Prostate gland (tissue), 2 donors: ENCODE data around the gene MSANTD2.
"Not testable (repeated sequence)": the region's sequence is repeated elsewhere in the genome, so short reads cannot be mapped to it uniquely, and the experiment has no call there.

Experiments
- CTCF ChIP-seq, 4 experiments: fragments of 200-600 bp in 2 of 4; fragments of 450-650 bp in 2 of 4; sonication (generic) in 2 of 4; IDR thresholded peaks; 1 replicate in 3 of 4; 2 replicates in 1 of 4; pipeline ENCODE4 v1.5.1; 2016 to 2019; ENCODE audit warnings: antibody characterized with exemption in 4 of 4, mild to moderate bottlenecking in 2 of 4, moderate library complexity in 2 of 4
- POLR2A ChIP-seq: fragments of 450-650 bp; IDR thresholded peaks from one replicate; pipeline ENCODE4 v1.6.1; 2016; ENCODE audit warnings: antibody characterized with exemption, mild to moderate bottlenecking

DNA sequence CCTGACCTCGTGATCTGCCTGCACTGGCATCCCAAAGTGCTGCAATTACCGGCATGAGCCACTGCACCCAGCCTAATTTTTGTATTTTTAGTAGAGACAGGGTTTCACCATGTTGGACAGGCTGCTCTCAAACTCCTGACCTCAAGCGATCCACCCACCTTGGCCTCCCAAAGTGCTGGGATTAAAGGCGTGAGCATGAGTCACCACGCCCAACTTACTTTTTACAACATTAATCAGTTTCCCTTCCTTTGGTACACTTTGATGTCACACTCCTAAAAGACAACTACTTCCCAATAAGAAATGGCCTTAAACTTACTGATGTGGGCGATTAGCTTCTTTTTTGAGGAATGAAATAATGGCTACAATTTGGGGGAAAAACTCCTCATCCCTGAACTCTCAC, 29.2 kb downstream of the MSANTD2 start:
- not testable (repeated sequence) for TF ChIP-seq POLR2A; CTCF (IDR thresholded peaks at IDR 0.05)
